HUES48 (cell line): ENCODE measurements around the gene JHY.

Source experiments
- H3K27ac ChIP-seq: one replicate; pipeline ENCODE4 v1.7.0; 2013; ENCODE audit warnings: low read depth, low read length, inconsistent platforms
- H3K27me3 ChIP-seq: 2 replicates; pipeline ENCODE4 v1.6.1; 2013; ENCODE audit warnings: mild to moderate bottlenecking, low read length; ENCODE audit not compliant: control insufficient read depth, insufficient read depth
- H3K36me3 ChIP-seq: 2 replicates; pipeline ENCODE4 v1.6.1; 2013; ENCODE audit warnings: low read length; ENCODE audit not compliant: control insufficient read depth, insufficient read depth
- H3K4me1 ChIP-seq: 2 replicates; pipeline ENCODE4 v1.6.1; 2013; ENCODE audit warnings: mild to moderate bottlenecking, low read length; ENCODE audit not compliant: control insufficient read depth, insufficient read depth
- H3K4me3 ChIP-seq: 2 replicates; pipeline ENCODE4 v1.5.1; 2013; ENCODE audit warnings: mild to moderate bottlenecking, low read depth, low read length
- H3K9ac ChIP-seq: 2 replicates; pipeline ENCODE4 v1.6.1; 2013; ENCODE audit warnings: mild to moderate bottlenecking, low read depth, low read length, moderate library complexity
- H3K9me3 ChIP-seq: 2 replicates; pipeline ENCODE4 v1.6.1; 2013; ENCODE audit warnings: low read length; ENCODE audit not compliant: control insufficient read depth, insufficient read depth

Gene JHY

GRCh38 chr11:122900587-122901202, 18.1 kb downstream of the JHY start:
- Histone ChIP-seq H3K36me3 (no peaks in the 10 kb centered on the region), H3K4me3 (no peak overlapping the region), H3K27me3 (no peaks in the 10 kb centered on the region), H3K4me1 (no peaks in the 10 kb centered on the region), H3K9ac (no peak overlapping the region), H3K27ac (no peak overlapping the region), H3K9me3 (no peaks in the 10 kb centered on the region)

GRCh38 chr11:122902951-122903350, 20.4 kb downstream of the JHY start:
- Histone ChIP-seq H3K9me3 (no peaks in the 10 kb centered on the region), H3K4me1 (no peaks in the 10 kb centered on the region), H3K36me3 (no peaks in the 10 kb centered on the region), H3K27ac (no peak overlapping the region), H3K9ac (no peak overlapping the region), H3K4me3 (no peak overlapping the region), H3K27me3 (no peaks in the 10 kb centered on the region)

GRCh38 chr11:122910775-122911174, 28.2 kb downstream of the JHY start:
- H3K27ac ChIP-seq = no peak overlapping the region
- no peak overlapping the region for H3K9ac ChIP-seq
- no peaks in the 10 kb centered on the region for H3K27me3 ChIP-seq
- no peaks in the 10 kb centered on the region for H3K9me3 ChIP-seq
- no peaks in the 10 kb centered on the region for H3K4me1 ChIP-seq
- no peak overlapping the region for H3K4me3 ChIP-seq
- no peaks in the 10 kb centered on the region for H3K36me3 ChIP-seq

GRCh38 chr11:122917311-122917710, 34.8 kb downstream of the JHY start:
- H3K4me3 ChIP-seq = no peak overlapping the region
- no peaks in the 10 kb centered on the region for H3K9me3 ChIP-seq
- H3K27me3 ChIP-seq = no peaks in the 10 kb centered on the region
- peaks cover 8% of the 10 kb centered on the region for H3K4me1 ChIP-seq
- H3K9ac ChIP-seq = no peak overlapping the region
- H3K27ac ChIP-seq = no peak overlapping the region
- H3K36me3 ChIP-seq = no peaks in the 10 kb centered on the region

- Histone ChIP-seq H3K4me3 (no peak overlapping the region), H3K4me1 (peaks cover 8% of the 10 kb centered on the region), H3K9ac (no peak overlapping the region), H3K9me3 (no peaks in the 10 kb centered on the region), H3K36me3 (no peaks in the 10 kb centered on the region), H3K27ac (no peak overlapping the region), H3K27me3 (no peaks in the 10 kb centered on the region)
These were observed 36.2 kb downstream of the JHY start for GRCh38 chr11:122918734-122919133.

- Histone ChIP-seq H3K4me3 (no peak overlapping the region), H3K9me3 (no peaks in the 10 kb centered on the region), H3K27me3 (no peaks in the 10 kb centered on the region), H3K36me3 (no peaks in the 10 kb centered on the region), H3K9ac (no peak overlapping the region), H3K4me1 (peaks cover 8% of the 10 kb centered on the region), H3K27ac (no peak overlapping the region)
These were observed 38.0 kb downstream of the JHY start for GRCh38 chr11:122920579-122920978.

- Histone ChIP-seq H3K27ac (no peak overlapping the region), H3K4me1 (peaks cover 8% of the 10 kb centered on the region), H3K27me3 (no peaks in the 10 kb centered on the region), H3K9ac (no peak overlapping the region), H3K36me3 (no peaks in the 10 kb centered on the region), H3K4me3 (no peak overlapping the region), H3K9me3 (no peaks in the 10 kb centered on the region)
These were observed 40.3 kb downstream of the JHY start for GRCh38 chr11:122922893-122923292.

- no peaks in the 10 kb centered on the region for H3K27me3 ChIP-seq
- H3K9me3 ChIP-seq = no peaks in the 10 kb centered on the region
- H3K4me1 ChIP-seq = peaks cover 8% of the 10 kb centered on the region
- no peaks in the 10 kb centered on the region for H3K36me3 ChIP-seq
- no peak overlapping the region for H3K4me3 ChIP-seq
- H3K27ac ChIP-seq = no peak overlapping the region
- H3K9ac ChIP-seq = no peak overlapping the region
These were observed 40.7 kb downstream of the JHY start for GRCh38 chr11:122923302-122923701.

- Histone ChIP-seq H3K4me3 (no peak overlapping the region), H3K9ac (no peak overlapping the region), H3K36me3 (no peaks in the 10 kb centered on the region), H3K27ac (no peak overlapping the region), H3K4me1 (no peaks in the 10 kb centered on the region), H3K9me3 (no peaks in the 10 kb centered on the region), H3K27me3 (no peaks in the 10 kb centered on the region)
These were observed 49.0 kb downstream of the JHY start for GRCh38 chr11:122931510-122931909.

GRCh38 chr11:122933416-122933815, 50.9 kb downstream of the JHY start:
- no peaks in the 10 kb centered on the region for H3K9me3 ChIP-seq
- no peak overlapping the region for H3K9ac ChIP-seq
- H3K4me1 ChIP-seq = no peaks in the 10 kb centered on the region
- no peak overlapping the region for H3K4me3 ChIP-seq
- H3K27me3 ChIP-seq = no peaks in the 10 kb centered on the region
- no peaks in the 10 kb centered on the region for H3K36me3 ChIP-seq
- H3K27ac ChIP-seq = no peak overlapping the region

GRCh38 chr11:122937983-122938382, 55.4 kb downstream of the JHY start:
- H3K9ac ChIP-seq = no peak overlapping the region
- no peaks in the 10 kb centered on the region for H3K36me3 ChIP-seq

GRCh38 chr11:122938557-122938956, 56.0 kb downstream of the JHY start:
- Histone ChIP-seq H3K27me3 (no peaks in the 10 kb centered on the region), H3K36me3 (no peaks in the 10 kb centered on the region), H3K9me3 (no peaks in the 10 kb centered on the region), H3K27ac (no peak overlapping the region), H3K4me1 (no peaks in the 10 kb centered on the region), H3K9ac (no peak overlapping the region), H3K4me3 (no peak overlapping the region)

More at GRCh38 chr11:122937983-122938382, 55.4 kb downstream of the JHY start:
- Histone ChIP-seq H3K4me1 (no peaks in the 10 kb centered on the region), H3K27me3 (no peaks in the 10 kb centered on the region), H3K27ac (no peak overlapping the region), H3K4me3 (no peak overlapping the region), H3K9me3 (no peaks in the 10 kb centered on the region)
